Vagina (tissue), 2 donors: Measurements from ENCODE around the gene LIMK2.

Experiments used
- POLR2A ChIP-seq, 2 donors: fragments of 450-650 bp; IDR thresholded peaks; one replicate each; pipeline ENCODE4 v1.6.1; 2017; ENCODE audit warnings: antibody characterized with exemption in 2 of 2, mild to moderate bottlenecking in 2 of 2, moderate library complexity in 2 of 2
- POLR2AphosphoS5 ChIP-seq, 2 donors: sonication (generic); formaldehyde crosslinking; IDR thresholded peaks; one replicate each; pipeline ENCODE4 v1.9.0; 2017; ENCODE audit warnings: antibody characterized with exemption in 2 of 2, mild to moderate bottlenecking in 2 of 2, low read depth in 1 of 2; ENCODE audit not compliant: insufficient read depth in 1 of 2
- TF ChIP-seq, protein P1 (sequence below), 3 experiments: fragments of 450-650 bp in 2 of 3; fragments of 200-600 bp in 1 of 3; sonication (generic) in 1 of 3; IDR thresholded peaks; one replicate each; pipeline ENCODE4 v1.5.1; 2017 to 2019; ENCODE audit warnings: antibody characterized with exemption in 3 of 3, mild to moderate bottlenecking in 2 of 3, moderate library complexity in 2 of 3

DNA sequence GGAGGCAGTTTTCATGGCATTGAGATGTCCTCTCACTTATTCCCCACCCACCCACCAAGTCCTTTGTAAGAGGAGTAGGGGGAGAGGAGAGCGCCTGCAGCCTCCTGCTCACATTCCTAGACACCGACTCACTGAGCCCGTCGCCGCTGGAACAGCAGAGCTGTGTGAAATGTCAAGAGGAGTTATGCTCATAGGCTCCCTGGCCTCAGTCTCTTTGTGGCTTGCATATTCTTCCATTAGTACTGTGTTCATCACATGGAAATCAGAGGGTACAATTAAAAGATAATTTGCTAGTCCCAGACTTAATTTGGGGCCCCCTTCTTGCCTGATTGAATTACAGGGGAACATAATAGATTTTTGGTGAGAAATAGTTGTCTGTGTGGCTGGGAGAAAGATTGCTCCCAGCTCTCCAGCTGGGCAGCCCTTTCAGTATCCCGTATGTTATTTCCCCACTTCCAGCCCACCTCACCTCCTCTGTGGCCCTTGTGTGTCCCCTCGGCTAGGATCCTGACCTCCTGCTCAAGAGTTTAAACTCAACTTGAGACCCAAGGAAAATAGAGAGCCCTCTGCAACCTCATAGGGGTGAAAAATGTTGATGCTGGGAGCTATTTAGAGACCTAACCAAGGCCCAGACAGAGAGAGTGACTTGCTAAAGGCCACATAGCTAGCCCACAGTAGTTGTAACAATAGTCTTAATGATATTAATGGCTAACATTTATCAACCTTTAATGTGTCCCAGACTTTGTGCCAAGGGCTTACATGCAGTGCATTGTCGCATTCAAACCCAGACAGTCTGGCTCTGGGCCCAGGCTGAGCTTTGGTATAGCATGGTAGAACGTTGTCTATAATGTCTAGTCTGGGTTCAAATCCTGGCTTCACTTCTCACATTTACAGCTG lies 32.2 kb downstream of the LIMK2 start:
- TF ChIP-seq, protein P1, sequence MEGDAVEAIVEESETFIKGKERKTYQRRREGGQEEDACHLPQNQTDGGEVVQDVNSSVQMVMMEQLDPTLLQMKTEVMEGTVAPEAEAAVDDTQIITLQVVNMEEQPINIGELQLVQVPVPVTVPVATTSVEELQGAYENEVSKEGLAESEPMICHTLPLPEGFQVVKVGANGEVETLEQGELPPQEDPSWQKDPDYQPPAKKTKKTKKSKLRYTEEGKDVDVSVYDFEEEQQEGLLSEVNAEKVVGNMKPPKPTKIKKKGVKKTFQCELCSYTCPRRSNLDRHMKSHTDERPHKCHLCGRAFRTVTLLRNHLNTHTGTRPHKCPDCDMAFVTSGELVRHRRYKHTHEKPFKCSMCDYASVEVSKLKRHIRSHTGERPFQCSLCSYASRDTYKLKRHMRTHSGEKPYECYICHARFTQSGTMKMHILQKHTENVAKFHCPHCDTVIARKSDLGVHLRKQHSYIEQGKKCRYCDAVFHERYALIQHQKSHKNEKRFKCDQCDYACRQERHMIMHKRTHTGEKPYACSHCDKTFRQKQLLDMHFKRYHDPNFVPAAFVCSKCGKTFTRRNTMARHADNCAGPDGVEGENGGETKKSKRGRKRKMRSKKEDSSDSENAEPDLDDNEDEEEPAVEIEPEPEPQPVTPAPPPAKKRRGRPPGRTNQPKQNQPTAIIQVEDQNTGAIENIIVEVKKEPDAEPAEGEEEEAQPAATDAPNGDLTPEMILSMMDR (IDR thresholded peaks at IDR 0.05): no peak
- TF ChIP-seq POLR2A (IDR thresholded peaks at IDR 0.05): no peak
- no peak for TF ChIP-seq POLR2AphosphoS5 (IDR thresholded peaks at IDR 0.05; ENCODE audit: insufficient read depth in 1 of 2, low read depth in 1 of 2)
